Activated CD8-positive, alpha-beta T cell treated with anti-CD3 and anti-CD28 coated beads, Interleukin-2, amount 10 ng/mL, durations not matched to agents 7 days and 5 days (primary cell): ENCODE results near the gene MAPT. TPM values are rescaled to one million over a fixed set of nuclear protein-coding genes. Genes with fewer than 3 reads are reported as not detected.
"Not testable (repeated sequence)": the region's sequence is repeated elsewhere in the genome, so short reads cannot be mapped to it uniquely, and the experiment has no call there.

Experiments
- ATAC-seq: fragments of 150-1000 bp; cut with Tn5 transposase; one replicate; pipeline ENCODE4 v1.10.0; 2021; ENCODE audit warnings: moderate library complexity
- CTCF ChIA-PET: fragments of 350-600 bp; sonication (Branson Sonifier 250); formaldehyde crosslinking; loops from one replicate; lab custom pipeline; 2021; ENCODE audit warnings: antibody characterized with exemption; lab: Charles Lee
- POLR2A ChIA-PET: fragments of 350-600 bp; sonication (Branson Sonifier 250); formaldehyde crosslinking; loops from one replicate; lab custom pipeline; 2021; ENCODE audit warnings: antibody characterized with exemption; lab: Charles Lee
- DNase-seq: peaks from one replicate; pipeline ENCODE4 v3.0.0-alpha.2; 2020
- H3K27ac Mint-ChIP-seq: one replicate; pipeline ENCODE4 v1.8.0; 2021; ENCODE audit warnings: mild to moderate bottlenecking, mixed read lengths
- H3K27me3 Mint-ChIP-seq: one replicate; pipeline ENCODE4 v1.8.0; 2021; ENCODE audit warnings: low read depth, mixed read lengths
- H3K36me3 Mint-ChIP-seq: one replicate; pipeline ENCODE4 v1.8.0; 2021; ENCODE audit warnings: low read depth, mixed read lengths
- H3K4me1 Mint-ChIP-seq: one replicate; pipeline ENCODE4 v1.8.0; 2021; ENCODE audit warnings: low read depth, mixed read lengths
- H3K4me3 Mint-ChIP-seq: one replicate; pipeline ENCODE4 v1.8.0; 2021; ENCODE audit warnings: mild to moderate bottlenecking, mixed read lengths
- H3K9me3 Mint-ChIP-seq: one replicate; pipeline ENCODE4 v1.8.0; 2022; ENCODE audit warnings: mixed read lengths; ENCODE audit not compliant: insufficient read depth
- total RNA-seq, 2 experiments: library from RNA; stranded (reverse); gene quantifications; one replicate each; pipeline ENCODE4 v1.2.3, GENCODE V29; 2021

Gene MAPT
- total RNA-seq, 2 experiments from 2014 or later, result 0.11 TPM; not detected in 1

- no peaks in the 10 kb centered on the region for H3K9me3 Mint-ChIP-seq
- H3K27me3 Mint-ChIP-seq, result peaks cover 37% of the 10 kb centered on the region
- ATAC-seq, result peak; percentile 98
- CTCF ChIA-PET, result interaction anchor here (0.6 to 2.4 kb wide), 20 partner anchors 9 to 309 kb away, joined by 3 to 16 read pairs (median 4); no protein-coding TSS in a partner anchor
- no peak overlapping the region for H3K27ac Mint-ChIP-seq
- H3K4me3 Mint-ChIP-seq, result peak overlapping the region; percentile 40
- H3K4me1 Mint-ChIP-seq, result peaks cover 6% of the 10 kb centered on the region
- DNase-seq, result peak; percentile 67
- no peaks in the 10 kb centered on the region for H3K36me3 Mint-ChIP-seq
- POLR2A ChIA-PET, result no interaction called here
Observed at GRCh38 chr17:45948881-45949624, 54.7 kb downstream of the MAPT start.

DNA sequence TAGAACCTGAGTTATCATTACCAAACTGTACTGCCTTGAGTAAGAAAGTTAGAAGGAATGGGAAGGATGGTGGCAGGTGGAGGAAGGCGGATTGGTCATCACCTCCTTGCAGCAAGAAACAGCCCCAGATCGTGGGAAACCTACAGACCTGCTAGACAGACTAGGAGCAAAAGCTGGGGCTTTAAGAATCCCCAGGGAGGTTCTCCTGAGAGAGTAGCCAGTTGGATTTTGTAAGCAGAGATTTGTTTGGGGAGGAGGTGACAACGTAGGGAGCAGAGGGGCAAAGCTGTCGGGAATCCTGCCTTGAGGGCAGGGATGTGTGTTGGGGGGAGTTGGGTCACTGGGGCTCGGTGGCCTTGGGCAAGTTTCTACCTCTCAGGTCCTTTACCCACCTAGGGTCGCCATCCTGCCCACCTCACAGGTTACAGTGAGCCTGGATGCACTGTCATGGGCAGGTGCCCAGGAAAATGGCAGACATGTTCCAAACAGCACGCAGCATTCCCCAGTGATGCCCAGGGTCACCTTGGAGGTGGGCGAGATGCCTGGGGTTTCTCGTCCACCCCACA, 55.5 kb downstream of the MAPT start:
- Mint-ChIP-seq H3K36me3 (no peaks in the 10 kb centered on the region), H3K27me3 (peaks cover 35% of the 10 kb centered on the region), H3K4me1 (peaks cover 6% of the 10 kb centered on the region), H3K9me3 (no peaks in the 10 kb centered on the region), H3K27ac (no peak overlapping the region), H3K4me3 (no peak overlapping the region)
- ATAC-seq (no peak), DNase-seq (no peak)
- POLR2A ChIA-PET, result no interaction called here
- CTCF ChIA-PET, result interaction anchor here (0.6 to 2.4 kb wide), 17 partner anchors 9 to 310 kb away, joined by 3 to 16 read pairs (median 3); no protein-coding TSS in a partner anchor

DNA sequence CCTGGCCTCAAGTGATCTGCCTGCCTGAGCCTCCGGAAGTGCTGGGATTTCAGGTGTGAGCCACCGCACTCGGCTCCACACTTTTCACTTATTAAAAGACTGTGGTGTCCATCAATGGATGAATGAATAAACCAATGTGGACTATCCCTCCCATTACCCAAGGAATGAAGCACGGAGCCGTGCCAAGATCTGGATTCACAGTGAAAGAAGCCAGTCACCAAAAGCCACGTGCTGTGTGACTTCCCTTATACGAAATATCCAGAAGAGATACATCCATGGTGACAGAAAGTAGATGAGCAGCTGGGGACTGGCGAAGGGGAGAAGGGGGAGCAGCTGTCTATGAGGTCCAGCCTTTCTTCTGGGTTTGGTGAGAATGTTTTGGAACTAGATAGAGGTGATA, 56.5 kb downstream of the MAPT start:
- no peaks in the 10 kb centered on the region for H3K36me3 Mint-ChIP-seq
- no peak for DNase-seq
- POLR2A ChIA-PET, result no interaction called here
- H3K27me3 Mint-ChIP-seq, result peaks cover 36% of the 10 kb centered on the region
- H3K27ac Mint-ChIP-seq, result no peak overlapping the region
- H3K9me3 Mint-ChIP-seq, result no peaks in the 10 kb centered on the region
- no peak for ATAC-seq
- H3K4me1 Mint-ChIP-seq, result peaks cover 6% of the 10 kb centered on the region
- CTCF ChIA-PET, result no interaction called here
- no peak overlapping the region for H3K4me3 Mint-ChIP-seq

DNA sequence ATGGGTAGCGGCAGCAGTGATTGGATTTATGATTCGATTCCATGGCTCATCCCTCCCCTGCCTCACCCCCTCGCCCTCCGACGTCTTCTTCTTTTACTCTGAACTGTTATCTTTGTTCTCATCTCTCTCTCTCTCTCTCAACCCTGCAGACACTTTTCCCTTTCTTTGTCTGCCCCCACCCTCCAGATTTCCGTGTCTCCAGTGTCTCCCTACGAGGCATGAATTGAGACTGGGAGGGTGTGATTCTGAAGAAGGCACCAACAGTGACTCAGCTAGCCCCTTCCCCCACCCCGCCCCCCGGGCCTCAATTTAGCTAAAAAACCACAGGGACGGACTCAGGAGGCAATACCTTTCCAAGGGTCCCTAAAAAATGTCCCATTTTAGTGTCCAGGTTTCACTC, 57.0 kb downstream of the MAPT start:
- no peak overlapping the region for H3K27ac Mint-ChIP-seq
- H3K27me3 Mint-ChIP-seq, result peaks cover 37% of the 10 kb centered on the region
- no peaks in the 10 kb centered on the region for H3K36me3 Mint-ChIP-seq
- ChIA-PET POLR2A (no interaction called here), CTCF (no interaction called here)
- H3K4me1 Mint-ChIP-seq, result peaks cover 6% of the 10 kb centered on the region
- no peak for DNase-seq
- H3K4me3 Mint-ChIP-seq, result no peak overlapping the region
- no peak for ATAC-seq
- no peaks in the 10 kb centered on the region for H3K9me3 Mint-ChIP-seq

DNA sequence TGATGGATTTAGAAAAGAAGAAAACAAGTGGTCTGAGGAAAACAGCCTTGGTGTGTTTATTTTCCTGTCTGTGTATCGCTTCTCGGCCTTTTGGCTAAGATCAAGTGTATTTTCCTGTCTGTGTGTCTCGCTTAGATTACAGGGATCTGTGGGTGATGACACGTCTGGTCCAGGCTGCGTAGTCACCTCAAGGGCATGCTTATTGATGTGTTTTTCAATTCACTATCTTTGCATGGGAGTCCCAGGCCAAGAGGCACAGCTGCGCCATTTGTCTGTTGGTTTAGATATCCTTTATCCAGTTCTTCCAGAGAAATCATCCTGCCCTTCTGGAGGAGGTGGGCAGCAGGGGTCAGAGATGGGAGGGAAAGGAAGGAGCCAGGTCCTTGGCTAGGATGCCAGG, 57.6 kb downstream of the MAPT start:
- ATAC-seq, result no peak
- H3K4me1 Mint-ChIP-seq, result peaks cover 6% of the 10 kb centered on the region
- CTCF ChIA-PET, result no interaction called here

GRCh38 chr17:45952814-45953320, 58.5 kb downstream of the MAPT start:
- no peaks in the 10 kb centered on the region for H3K36me3 Mint-ChIP-seq
- H3K27me3 Mint-ChIP-seq, result peaks cover 32% of the 10 kb centered on the region
- no peak for DNase-seq
- POLR2A ChIA-PET, result no interaction called here
- no peaks in the 10 kb centered on the region for H3K9me3 Mint-ChIP-seq
- CTCF ChIA-PET, result no interaction called here
- peaks cover 6% of the 10 kb centered on the region for H3K4me1 Mint-ChIP-seq
- no peak overlapping the region for H3K4me3 Mint-ChIP-seq
- H3K27ac Mint-ChIP-seq, result no peak overlapping the region
- no peak for ATAC-seq

More for the DNA sequence above, 57.6 kb downstream of the MAPT start:
- H3K4me3 Mint-ChIP-seq, result no peak overlapping the region
- peaks cover 34% of the 10 kb centered on the region for H3K27me3 Mint-ChIP-seq
- POLR2A ChIA-PET, result no interaction called here
- H3K36me3 Mint-ChIP-seq, result no peaks in the 10 kb centered on the region
- no peak for DNase-seq
- H3K9me3 Mint-ChIP-seq, result no peaks in the 10 kb centered on the region
- H3K27ac Mint-ChIP-seq, result no peak overlapping the region

- ChIA-PET POLR2A (no interaction called here), CTCF (no interaction called here)
- DNase-seq (no peak), ATAC-seq (no peak)
- Mint-ChIP-seq H3K4me1 (peaks cover 6% of the 10 kb centered on the region), H3K27ac (no peak overlapping the region), H3K9me3 (no peaks in the 10 kb centered on the region), H3K36me3 (no peaks in the 10 kb centered on the region), H3K4me3 (no peak overlapping the region), H3K27me3 (peaks cover 32% of the 10 kb centered on the region)
Observed at GRCh38 chr17:45953561-45953960, 59.2 kb downstream of the MAPT start.

GRCh38 chr17:45954914-45955313, 60.6 kb downstream of the MAPT start:
- Mint-ChIP-seq H3K4me1 (no peaks in the 10 kb centered on the region), H3K9me3 (no peaks in the 10 kb centered on the region), H3K4me3 (no peak overlapping the region), H3K27me3 (peaks cover 27% of the 10 kb centered on the region), H3K36me3 (no peaks in the 10 kb centered on the region), H3K27ac (no peak overlapping the region)
- ATAC-seq, result no peak
- CTCF ChIA-PET, result no interaction called here
- POLR2A ChIA-PET, result no interaction called here
- DNase-seq, result no peak

GRCh38 chr17:45955326-45955725, 61.0 kb downstream of the MAPT start:
- DNase-seq (no peak), ATAC-seq (no peak)
- ChIA-PET POLR2A (no interaction called here), CTCF (no interaction called here)
- Mint-ChIP-seq H3K4me3 (no peak overlapping the region), H3K36me3 (no peaks in the 10 kb centered on the region), H3K9me3 (no peaks in the 10 kb centered on the region), H3K27me3 (peaks cover 22% of the 10 kb centered on the region), H3K4me1 (no peaks in the 10 kb centered on the region), H3K27ac (no peak overlapping the region)

DNA sequence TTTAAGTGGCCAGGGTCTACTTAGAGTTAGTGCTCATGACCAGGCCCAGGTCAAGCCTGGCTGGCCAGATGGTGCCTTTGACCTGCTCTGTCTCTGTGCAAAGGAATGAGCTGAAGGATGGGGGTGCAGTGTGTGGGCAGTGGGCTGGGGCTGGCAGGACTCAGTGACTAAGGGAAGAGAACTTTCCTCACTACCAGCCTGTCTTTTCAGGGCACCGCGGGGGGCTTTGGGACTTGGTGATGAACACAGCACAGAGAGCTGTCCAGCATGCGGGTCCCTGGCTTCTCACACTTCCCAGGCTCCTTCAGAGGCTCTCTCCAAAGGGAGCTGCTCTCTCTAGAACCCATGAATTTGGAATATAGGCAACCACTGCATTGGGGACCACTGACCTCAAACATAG, 61.7 kb downstream of the MAPT start:
- Mint-ChIP-seq H3K36me3 (no peaks in the 10 kb centered on the region), H3K4me1 (no peaks in the 10 kb centered on the region), H3K9me3 (no peaks in the 10 kb centered on the region), H3K4me3 (no peak overlapping the region), H3K27ac (no peak overlapping the region), H3K27me3 (peaks cover 17% of the 10 kb centered on the region)
- ATAC-seq, result no peak
- POLR2A ChIA-PET, result no interaction called here
- no peak for DNase-seq
- CTCF ChIA-PET, result no interaction called here

- POLR2A ChIA-PET, H3K4me1 Mint-ChIP-seq, CTCF ChIA-PET: not testable (repeated sequence)
Observed at GRCh38 chr17:45956746-45957145, 62.4 kb downstream of the MAPT start.

DNA sequence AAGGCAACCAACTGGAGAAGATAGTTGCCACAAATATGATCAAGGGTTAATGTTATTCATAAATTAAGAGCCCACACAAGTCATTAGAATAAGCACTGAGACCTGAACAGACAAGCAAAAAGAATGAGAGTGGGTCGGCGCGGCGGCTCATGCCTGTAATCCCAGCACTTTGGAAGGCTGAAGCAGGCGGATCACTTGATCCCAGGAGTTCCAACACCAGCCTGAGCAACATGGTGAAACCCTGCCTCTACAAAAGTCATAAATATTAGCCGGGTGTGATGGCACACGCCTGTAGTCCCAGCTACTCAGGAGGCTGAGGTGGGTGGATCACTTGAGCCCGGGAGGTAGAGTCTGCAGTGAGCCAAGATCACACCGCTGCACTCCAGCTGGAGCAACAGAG, 64.0 kb downstream of the MAPT start:
- no peak for DNase-seq
- ATAC-seq, result no peak
- CTCF ChIA-PET, result interaction anchor here (1.1 kb wide), 1 partner anchor 9 kb away, joined by 3 read pairs; no protein-coding TSS in a partner anchor
- Mint-ChIP-seq H3K4me3 (no peak overlapping the region), H3K4me1 (no peaks in the 10 kb centered on the region), H3K27ac (no peak overlapping the region), H3K9me3 (no peaks in the 10 kb centered on the region), H3K36me3 (no peaks in the 10 kb centered on the region), H3K27me3 (peaks cover 7% of the 10 kb centered on the region)
- POLR2A ChIA-PET, result no interaction called here

More at GRCh38 chr17:45956746-45957145, 62.4 kb downstream of the MAPT start:
- H3K9me3 Mint-ChIP-seq, H3K36me3 Mint-ChIP-seq, ATAC-seq, H3K4me3 Mint-ChIP-seq, DNase-seq, H3K27ac Mint-ChIP-seq: not testable (repeated sequence)
- H3K27me3 Mint-ChIP-seq, result peaks cover 13% of the 10 kb centered on the region
